ENCODE measurements around the gene TENM3.

Gene TENM3

DNA sequence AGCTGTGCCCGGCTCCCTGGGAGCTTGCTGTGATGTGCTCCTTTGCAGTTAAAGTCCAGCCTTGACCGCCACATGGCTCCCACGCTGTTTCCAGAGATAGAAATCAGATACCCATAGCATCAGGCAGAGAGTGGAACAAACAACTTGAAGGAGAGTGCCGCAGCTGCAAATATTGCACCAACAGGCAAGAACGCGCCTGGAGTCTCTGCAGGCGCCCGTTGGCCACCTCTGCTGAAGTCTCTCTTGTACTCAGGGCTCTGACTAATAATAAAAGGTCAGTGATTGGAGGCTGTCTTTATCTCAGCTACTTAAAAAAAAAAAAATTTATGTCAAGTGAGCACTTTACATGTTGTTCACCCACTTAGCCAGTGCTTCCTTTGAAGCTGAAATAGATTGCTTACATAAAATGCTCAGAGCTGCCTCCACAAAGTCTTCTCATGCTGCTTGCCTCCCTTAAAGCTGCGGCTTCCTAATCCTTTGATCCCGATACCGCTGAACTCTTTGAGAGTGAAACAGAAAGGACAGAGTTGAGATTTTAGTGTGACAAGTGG lies 30.9 kb upstream of the TENM3 start:
- no peak overlapping the region for H3K4me3 ChIP-seq (ENCODE audit: low read length in 2 of 2)

GRCh38 chr4:182213004-182213403 lies 30.2 kb upstream of the TENM3 start:
- no peak overlapping the region for H3K4me3 ChIP-seq (ENCODE audit: low read length in 2 of 2)
- H3K36me3 ChIP-seq (ENCODE audit: control insufficient read depth in 2 of 2, insufficient read depth in 2 of 2, low read length in 2 of 2) = no peaks in the 10 kb centered on the region
- no peak overlapping the region for H3K27ac ChIP-seq (ENCODE audit: low read length)
- no peaks in the 10 kb centered on the region for H3K9me3 ChIP-seq (ENCODE audit: control insufficient read depth in 2 of 2, low read length in 2 of 2)
- no peak overlapping the region for H3K9ac ChIP-seq (ENCODE audit: low read length in 2 of 2)
- peaks cover 2% of the 10 kb centered on the region for H3K4me1 ChIP-seq (ENCODE audit: control insufficient read depth, insufficient read depth, low read length)
- H3K27me3 ChIP-seq (ENCODE audit: control insufficient read depth in 1 of 2, insufficient read depth in 2 of 2, low read length in 2 of 2) = no peaks in the 10 kb centered on the region

More for the DNA sequence above, 30.9 kb upstream of the TENM3 start:
- H3K9ac ChIP-seq (ENCODE audit: low read length in 2 of 2) = no peak overlapping the region
- no peak overlapping the region for H3K27ac ChIP-seq (ENCODE audit: low read length)
- no peaks in the 10 kb centered on the region for H3K27me3 ChIP-seq (ENCODE audit: control insufficient read depth in 1 of 2, insufficient read depth in 2 of 2, low read length in 2 of 2)
- no peaks in the 10 kb centered on the region for H3K9me3 ChIP-seq (ENCODE audit: control insufficient read depth in 2 of 2, low read length in 2 of 2)
- no peaks in the 10 kb centered on the region for H3K36me3 ChIP-seq (ENCODE audit: control insufficient read depth in 2 of 2, insufficient read depth in 2 of 2, low read length in 2 of 2)
- H3K4me1 ChIP-seq (ENCODE audit: control insufficient read depth, insufficient read depth, low read length) = peaks cover 2% of the 10 kb centered on the region

DNA sequence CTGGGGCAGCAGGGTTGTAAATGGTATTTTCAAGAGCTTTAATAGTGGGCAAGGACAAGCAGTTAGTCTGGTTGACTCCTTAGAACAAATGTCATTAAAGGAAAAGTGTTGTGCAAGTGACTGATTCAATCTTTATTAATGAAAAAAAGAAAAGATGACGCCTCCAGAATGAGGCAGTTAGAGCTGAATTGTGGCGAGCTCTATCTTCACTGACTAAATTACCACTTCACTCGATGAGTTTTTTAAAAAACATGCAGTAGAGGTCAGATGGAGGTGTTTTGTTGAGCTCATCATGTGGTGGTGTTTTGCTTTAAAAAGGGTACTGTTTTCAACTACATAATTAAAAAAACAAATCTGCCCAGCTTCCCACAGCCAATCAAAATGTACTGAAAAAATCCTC lies 28.1 kb upstream of the TENM3 start:
- H3K36me3 ChIP-seq (ENCODE audit: control insufficient read depth in 2 of 2, insufficient read depth in 2 of 2, low read length in 2 of 2) = no peaks in the 10 kb centered on the region
- no peak overlapping the region for H3K9ac ChIP-seq (ENCODE audit: low read length in 2 of 2)
- H3K27me3 ChIP-seq (ENCODE audit: control insufficient read depth in 1 of 2, insufficient read depth in 2 of 2, low read length in 2 of 2) = no peaks in the 10 kb centered on the region
- no peaks in the 10 kb centered on the region for H3K4me1 ChIP-seq (ENCODE audit: control insufficient read depth, insufficient read depth, low read length)
- no peak overlapping the region for H3K4me3 ChIP-seq (ENCODE audit: low read length in 2 of 2)
- no peak overlapping the region for H3K27ac ChIP-seq (ENCODE audit: low read length)
- H3K9me3 ChIP-seq (ENCODE audit: control insufficient read depth in 2 of 2, low read length in 2 of 2) = no peaks in the 10 kb centered on the region

DNA sequence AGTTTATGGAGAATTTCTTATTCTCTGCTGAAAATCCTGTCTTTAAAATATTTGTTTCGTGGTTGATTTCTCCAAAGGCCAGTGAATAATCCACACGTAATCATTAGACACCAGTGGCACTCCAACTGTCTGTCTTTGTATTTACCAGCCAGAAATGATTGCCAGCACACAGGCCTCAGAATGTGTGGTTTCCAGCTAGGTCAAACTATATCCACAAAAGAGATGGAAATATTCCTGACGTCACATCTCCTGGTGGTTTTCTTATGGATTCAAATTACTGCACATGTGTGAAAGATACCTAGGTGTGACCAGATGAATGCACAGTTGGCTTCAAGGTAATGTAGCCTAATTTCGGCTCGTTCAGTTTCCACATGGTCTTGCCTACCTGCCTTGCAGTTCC lies 27.2 kb upstream of the TENM3 start:
- Histone ChIP-seq H3K36me3 (ENCODE audit: control insufficient read depth in 2 of 2, insufficient read depth in 2 of 2, low read length in 2 of 2) (no peaks in the 10 kb centered on the region), H3K4me1 (ENCODE audit: control insufficient read depth, insufficient read depth, low read length) (no peaks in the 10 kb centered on the region), H3K27me3 (ENCODE audit: control insufficient read depth in 1 of 2, insufficient read depth in 2 of 2, low read length in 2 of 2) (no peaks in the 10 kb centered on the region), H3K9me3 (ENCODE audit: control insufficient read depth in 2 of 2, low read length in 2 of 2) (no peaks in the 10 kb centered on the region), H3K9ac (ENCODE audit: low read length in 2 of 2) (no peak overlapping the region), H3K27ac (ENCODE audit: low read length) (no peak overlapping the region), H3K4me3 (ENCODE audit: low read length in 2 of 2) (no peak overlapping the region)

- Histone ChIP-seq H3K27me3 (ENCODE audit: control insufficient read depth in 1 of 2, insufficient read depth in 2 of 2, low read length in 2 of 2) (no peaks in the 10 kb centered on the region), H3K4me1 (ENCODE audit: control insufficient read depth, insufficient read depth, low read length) (no peaks in the 10 kb centered on the region), H3K9me3 (ENCODE audit: control insufficient read depth in 2 of 2, low read length in 2 of 2) (no peaks in the 10 kb centered on the region), H3K27ac (ENCODE audit: low read length) (no peak overlapping the region), H3K9ac (ENCODE audit: low read length in 2 of 2) (no peak overlapping the region), H3K36me3 (ENCODE audit: control insufficient read depth in 2 of 2, insufficient read depth in 2 of 2, low read length in 2 of 2) (no peaks in the 10 kb centered on the region), H3K4me3 (ENCODE audit: low read length in 2 of 2) (no peak overlapping the region)
These were observed 23.7 kb upstream of the TENM3 start for GRCh38 chr4:182219411-182220056.

DNA sequence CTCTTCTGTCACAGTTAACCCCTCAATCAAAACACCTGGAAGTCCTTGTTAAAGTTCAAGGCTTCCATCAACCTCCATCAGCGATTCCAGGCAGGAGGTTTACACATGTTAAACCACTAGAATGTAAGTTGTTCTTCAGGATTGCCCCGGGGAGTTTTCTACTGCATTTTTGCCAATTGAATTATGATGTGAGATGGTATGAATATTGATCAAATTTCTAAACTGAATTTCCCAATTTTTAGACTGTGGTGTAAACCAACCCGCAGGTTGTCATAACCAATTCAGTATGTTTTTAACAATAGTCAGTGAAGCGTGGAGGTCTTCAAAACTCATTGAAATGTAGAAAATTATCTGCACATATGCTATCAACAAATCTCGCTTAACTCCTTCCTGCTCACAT lies 21.2 kb upstream of the TENM3 start:
- Histone ChIP-seq H3K27ac (ENCODE audit: low read length) (no peak overlapping the region), H3K27me3 (ENCODE audit: control insufficient read depth in 1 of 2, insufficient read depth in 2 of 2, low read length in 2 of 2) (no peaks in the 10 kb centered on the region), H3K9me3 (ENCODE audit: control insufficient read depth in 2 of 2, low read length in 2 of 2) (peaks cover 0 to 3% of the 10 kb centered on the region in 2 donors), H3K4me3 (ENCODE audit: low read length in 2 of 2) (no peak overlapping the region), H3K4me1 (ENCODE audit: control insufficient read depth, insufficient read depth, low read length) (no peaks in the 10 kb centered on the region), H3K9ac (ENCODE audit: low read length in 2 of 2) (no peak overlapping the region), H3K36me3 (ENCODE audit: control insufficient read depth in 2 of 2, insufficient read depth in 2 of 2, low read length in 2 of 2) (no peaks in the 10 kb centered on the region)

GRCh38 chr4:182222766-182223165 lies 20.4 kb upstream of the TENM3 start:
- no peak overlapping the region for H3K27ac ChIP-seq (ENCODE audit: low read length)
- H3K36me3 ChIP-seq (ENCODE audit: control insufficient read depth in 2 of 2, insufficient read depth in 2 of 2, low read length in 2 of 2) = no peaks in the 10 kb centered on the region
- peaks cover 0 to 3% of the 10 kb centered on the region in 2 donors for H3K9me3 ChIP-seq (ENCODE audit: control insufficient read depth in 2 of 2, low read length in 2 of 2)
- no peak overlapping the region for H3K4me3 ChIP-seq (ENCODE audit: low read length in 2 of 2)
- no peak overlapping the region for H3K9ac ChIP-seq (ENCODE audit: low read length in 2 of 2)
- H3K4me1 ChIP-seq (ENCODE audit: control insufficient read depth, insufficient read depth, low read length) = no peaks in the 10 kb centered on the region
- no peaks in the 10 kb centered on the region for H3K27me3 ChIP-seq (ENCODE audit: control insufficient read depth in 1 of 2, insufficient read depth in 2 of 2, low read length in 2 of 2)

DNA sequence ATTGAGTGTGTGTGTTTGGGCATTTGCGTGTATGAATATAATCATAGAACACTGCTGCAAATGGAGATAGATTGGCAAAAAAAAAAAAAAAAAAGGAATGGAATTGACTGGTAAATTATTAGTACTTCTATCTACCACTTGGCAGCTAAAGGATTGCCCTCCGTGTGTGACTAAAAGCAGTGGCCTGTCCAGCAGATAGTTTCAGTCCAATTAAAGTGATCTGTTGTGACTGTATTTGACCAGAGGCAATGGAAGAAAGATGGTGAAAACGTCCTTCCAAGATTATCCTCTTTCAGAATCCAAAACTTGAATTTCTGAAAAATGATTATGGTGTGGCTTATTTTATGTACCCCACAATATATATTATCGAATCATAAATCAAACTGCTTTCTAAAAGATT lies 19.5 kb upstream of the TENM3 start:
- no peaks in the 10 kb centered on the region for H3K27me3 ChIP-seq (ENCODE audit: control insufficient read depth in 1 of 2, insufficient read depth in 2 of 2, low read length in 2 of 2)
- H3K9ac ChIP-seq (ENCODE audit: low read length in 2 of 2) = no peak overlapping the region
- no peak overlapping the region for H3K4me3 ChIP-seq (ENCODE audit: low read length in 2 of 2)
- no peak overlapping the region for H3K27ac ChIP-seq (ENCODE audit: low read length)
- H3K36me3 ChIP-seq (ENCODE audit: control insufficient read depth in 2 of 2, insufficient read depth in 2 of 2, low read length in 2 of 2) = no peaks in the 10 kb centered on the region
- H3K4me1 ChIP-seq (ENCODE audit: control insufficient read depth, insufficient read depth, low read length) = no peaks in the 10 kb centered on the region
- peaks cover 0 to 3% of the 10 kb centered on the region in 2 donors for H3K9me3 ChIP-seq (ENCODE audit: control insufficient read depth in 2 of 2, low read length in 2 of 2)

DNA sequence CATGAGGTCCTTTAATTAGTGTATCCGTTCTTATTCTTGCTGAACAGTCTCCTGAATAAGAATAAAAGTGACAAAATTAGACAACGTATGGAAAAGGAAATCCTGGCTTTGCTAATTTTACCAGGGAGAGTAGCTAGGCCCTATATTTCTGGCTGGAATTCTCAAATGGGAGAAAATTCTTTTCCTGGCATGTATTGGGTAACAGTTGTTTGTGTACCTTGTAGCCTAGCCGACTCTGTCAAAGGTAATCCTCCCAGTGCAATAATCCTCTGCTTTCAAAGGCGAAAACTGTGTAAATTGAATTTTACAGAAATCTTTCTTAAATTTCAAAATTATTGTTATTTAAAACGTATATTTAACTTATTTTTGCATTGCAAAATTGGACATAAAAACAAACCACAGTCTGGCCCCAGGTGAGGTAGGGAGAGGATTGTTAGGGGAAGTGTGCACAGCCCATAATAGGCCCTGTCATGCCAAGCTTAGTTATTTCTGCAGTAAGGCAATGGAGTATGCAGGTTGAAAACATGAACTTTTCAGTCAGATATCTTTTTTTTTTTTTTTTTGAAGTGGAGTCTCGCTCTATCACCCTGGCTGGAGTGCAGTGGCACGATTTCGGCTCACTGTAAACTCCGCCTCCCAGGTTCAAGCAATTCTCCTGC lies 18.9 kb upstream of the TENM3 start:
- H3K9me3 ChIP-seq (ENCODE audit: control insufficient read depth in 2 of 2, low read length in 2 of 2) = peaks cover 0 to 3% of the 10 kb centered on the region in 2 donors
- no peak overlapping the region for H3K4me3 ChIP-seq (ENCODE audit: low read length in 2 of 2)
- H3K4me1 ChIP-seq (ENCODE audit: control insufficient read depth, insufficient read depth, low read length) = no peaks in the 10 kb centered on the region
- no peaks in the 10 kb centered on the region for H3K36me3 ChIP-seq (ENCODE audit: control insufficient read depth in 2 of 2, insufficient read depth in 2 of 2, low read length in 2 of 2)
- no peak overlapping the region for H3K27ac ChIP-seq (ENCODE audit: low read length)
- no peak overlapping the region for H3K9ac ChIP-seq (ENCODE audit: low read length in 2 of 2)
- no peaks in the 10 kb centered on the region for H3K27me3 ChIP-seq (ENCODE audit: control insufficient read depth in 1 of 2, insufficient read depth in 2 of 2, low read length in 2 of 2)

DNA sequence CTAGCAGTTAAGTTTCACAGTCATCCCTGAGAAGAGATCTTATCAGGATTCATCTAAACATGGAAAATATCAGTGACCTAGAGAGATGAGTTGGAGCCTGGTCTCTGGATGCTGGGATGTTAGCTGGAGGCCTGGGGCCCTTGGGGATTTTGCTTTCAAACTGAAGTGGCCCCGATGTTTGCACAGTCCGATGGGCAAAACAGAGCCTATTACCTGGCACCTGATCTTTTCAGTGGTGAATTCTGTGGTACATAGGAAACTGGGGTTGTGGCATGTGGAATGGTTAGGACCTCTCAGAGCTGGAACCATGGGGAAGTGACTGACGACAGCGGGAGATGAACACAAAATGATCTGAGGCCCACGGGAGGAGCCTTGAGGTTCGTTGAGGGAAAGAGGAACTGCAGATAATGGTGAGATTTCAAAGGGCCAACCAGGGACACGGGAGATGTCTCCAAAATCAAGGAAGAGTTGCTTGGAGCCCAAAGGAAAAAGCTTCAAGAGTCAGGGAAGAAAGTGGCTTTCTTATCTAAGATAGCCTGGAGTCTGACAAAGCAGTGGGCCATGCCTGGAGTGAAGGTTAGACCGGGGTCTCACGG lies 17.8 kb upstream of the TENM3 start:
- Histone ChIP-seq H3K9me3 (ENCODE audit: control insufficient read depth in 2 of 2, low read length in 2 of 2) (peaks cover 0 to 3% of the 10 kb centered on the region in 2 donors), H3K9ac (ENCODE audit: low read length in 2 of 2) (no peak overlapping the region), H3K4me3 (ENCODE audit: low read length in 2 of 2) (no peak overlapping the region), H3K27ac (ENCODE audit: low read length) (no peak overlapping the region), H3K27me3 (ENCODE audit: control insufficient read depth in 1 of 2, insufficient read depth in 2 of 2, low read length in 2 of 2) (no peaks in the 10 kb centered on the region), H3K4me1 (ENCODE audit: control insufficient read depth, insufficient read depth, low read length) (no peaks in the 10 kb centered on the region), H3K36me3 (ENCODE audit: control insufficient read depth in 2 of 2, insufficient read depth in 2 of 2, low read length in 2 of 2) (no peaks in the 10 kb centered on the region)

DNA sequence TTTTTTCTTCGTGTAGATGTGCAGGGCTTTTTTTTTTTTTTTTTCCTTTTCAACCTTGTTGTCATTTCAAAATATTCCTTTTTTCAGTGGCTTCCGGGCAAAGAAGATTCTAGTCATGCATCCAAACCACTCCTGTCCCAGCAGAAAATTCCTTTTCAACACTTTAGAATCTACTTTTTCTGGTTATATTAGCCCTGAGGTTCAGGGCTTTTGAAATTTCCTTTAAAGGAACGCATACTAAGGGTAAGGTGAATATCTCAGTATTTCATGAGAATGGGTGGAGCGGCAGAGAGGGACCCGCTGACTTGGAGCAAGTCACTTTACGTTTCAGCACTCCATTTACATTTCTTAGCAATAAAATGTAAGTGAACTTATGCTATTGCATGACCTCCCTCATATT lies 15.6 kb upstream of the TENM3 start:
- H3K36me3 ChIP-seq (ENCODE audit: control insufficient read depth in 2 of 2, insufficient read depth in 2 of 2, low read length in 2 of 2) = no peaks in the 10 kb centered on the region
- no peaks in the 10 kb centered on the region for H3K27me3 ChIP-seq (ENCODE audit: control insufficient read depth in 1 of 2, insufficient read depth in 2 of 2, low read length in 2 of 2)
- peaks cover 0 to 3% of the 10 kb centered on the region in 2 donors for H3K9me3 ChIP-seq (ENCODE audit: control insufficient read depth in 2 of 2, low read length in 2 of 2)
- no peak overlapping the region for H3K27ac ChIP-seq (ENCODE audit: low read length)
- H3K9ac ChIP-seq (ENCODE audit: low read length in 2 of 2) = no peak overlapping the region
- H3K4me3 ChIP-seq (ENCODE audit: low read length in 2 of 2) = no peak overlapping the region
- no peaks in the 10 kb centered on the region for H3K4me1 ChIP-seq (ENCODE audit: control insufficient read depth, insufficient read depth, low read length)
